Breast epithelium (tissue), 3 donors: ENCODE measurements around the gene UBE2Q1.

Source experiments
- CTCF ChIP-seq, 3 donors: fragments of 450-650 bp; IDR thresholded peaks; one replicate each; pipeline ENCODE4 v1.5.1; 2016 to 2017; ENCODE audit warnings: antibody characterized with exemption in 3 of 3, mild to moderate bottlenecking in 3 of 3, moderate library complexity in 3 of 3
- POLR2A ChIP-seq: fragments of 450-650 bp; IDR thresholded peaks from one replicate; pipeline ENCODE4 v1.6.1; 2016; ENCODE audit warnings: antibody characterized with exemption, mild to moderate bottlenecking, moderate library complexity
- POLR2AphosphoS5 ChIP-seq, 3 donors: sonication (generic); formaldehyde crosslinking; IDR thresholded peaks; one replicate each; pipeline ENCODE4 v1.6.1; 2017; ENCODE audit warnings: antibody characterized with exemption in 3 of 3

- TF ChIP-seq CTCF (IDR thresholded peaks at IDR 0.05), result no peak
- TF ChIP-seq POLR2A, result no peak
- TF ChIP-seq POLR2AphosphoS5 (IDR thresholded peaks at IDR 0.05), result no peak
Observed at GRCh38 chr1:154547105-154547732, 11.2 kb downstream of the UBE2Q1 start.
